D341Med (cell line): Measurements from ENCODE around the gene MRPL9.

ENCODE experiments used
- DNase-seq: peaks from one replicate; pipeline ENCODE4 v3.0.0; 2012; ENCODE audit warnings: low spot score

The MRPL9 gene

DNA sequence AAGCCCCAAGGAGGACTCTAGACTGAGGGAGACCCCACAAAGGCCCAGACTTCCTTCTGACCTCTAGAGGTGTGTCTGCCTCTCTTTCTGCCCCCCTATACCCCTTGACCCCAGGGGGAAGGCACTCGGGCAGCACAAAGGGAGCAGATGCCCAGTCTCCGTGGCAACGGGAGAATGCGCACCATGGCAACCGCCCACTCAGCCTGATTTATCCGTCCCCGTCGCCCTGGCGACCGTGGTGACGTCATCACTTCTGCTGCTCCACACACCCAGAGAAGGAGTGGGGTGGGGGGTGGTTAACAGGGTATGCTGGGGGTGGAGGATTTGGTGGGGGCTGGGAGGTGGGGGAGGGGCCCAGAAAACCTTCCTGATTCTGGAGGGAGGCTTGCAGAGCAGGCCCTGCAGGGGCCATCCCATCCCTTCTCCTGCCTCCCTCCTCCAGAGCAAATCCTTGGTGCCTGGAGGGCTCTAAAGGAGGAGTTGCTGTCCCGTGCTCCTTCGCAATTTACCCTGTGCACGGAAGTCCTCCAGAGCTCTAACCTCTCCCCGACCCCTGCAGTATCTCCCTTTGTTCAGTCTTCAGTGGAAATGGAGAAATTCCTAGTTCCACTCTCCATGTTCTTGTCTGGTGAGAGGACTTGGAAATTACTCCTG lies 53.0 kb downstream of the MRPL9 start:
- DNase-seq, result no peak
